ENCODE results near the gene SF3B3. TPM values are rescaled to one million over a fixed set of nuclear protein-coding genes. Genes with fewer than 3 reads are reported as not detected.
"Not testable (repeated sequence)": the region's sequence is repeated elsewhere in the genome, so short reads cannot be mapped to it uniquely, and the experiment has no call there.

SF3B3 gene
- total RNA-seq, 2 donors from 2014 or later: 94.6 to 123 TPM

DNA sequence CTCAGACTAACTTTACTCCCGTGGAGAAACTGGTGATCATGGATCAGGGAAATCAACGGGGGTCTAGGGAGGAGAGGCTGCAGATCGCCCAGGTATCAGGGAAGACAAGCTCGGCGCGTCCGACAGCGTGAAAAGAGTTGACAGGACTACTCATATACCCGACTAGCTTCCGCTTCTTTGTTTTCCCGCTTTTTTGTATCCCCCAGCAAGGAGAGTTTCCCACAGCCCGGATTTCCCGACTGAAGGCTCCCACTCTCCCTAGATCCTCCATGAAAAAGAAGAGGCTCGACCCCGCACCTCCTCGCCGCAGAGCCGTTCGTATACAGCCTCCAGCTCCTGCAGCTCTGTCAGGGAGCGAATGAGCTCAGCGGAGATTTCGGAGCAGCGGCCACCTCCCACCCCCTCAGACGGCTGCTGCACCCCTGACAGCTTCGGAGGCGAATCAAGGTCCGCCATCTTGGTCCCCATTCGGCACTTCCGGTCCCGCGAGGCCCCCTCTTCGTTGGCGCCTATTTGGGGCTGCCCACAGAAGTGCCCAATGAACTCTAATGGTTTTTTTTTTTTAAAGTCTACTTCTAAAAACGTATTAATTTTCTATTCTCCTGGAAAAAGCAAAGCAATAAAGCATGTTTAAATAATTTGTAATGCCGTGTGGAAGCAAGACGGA, 407 bp upstream of the SF3B3 start, which contains the start of gene COG4:
Gene COG4, minus strand, starts transcription at position 479 of the 667 bp plus-strand sequence. Its CDS starts 11 bp downstream, at position 468.
- TF ChIP-seq, protein P1, sequence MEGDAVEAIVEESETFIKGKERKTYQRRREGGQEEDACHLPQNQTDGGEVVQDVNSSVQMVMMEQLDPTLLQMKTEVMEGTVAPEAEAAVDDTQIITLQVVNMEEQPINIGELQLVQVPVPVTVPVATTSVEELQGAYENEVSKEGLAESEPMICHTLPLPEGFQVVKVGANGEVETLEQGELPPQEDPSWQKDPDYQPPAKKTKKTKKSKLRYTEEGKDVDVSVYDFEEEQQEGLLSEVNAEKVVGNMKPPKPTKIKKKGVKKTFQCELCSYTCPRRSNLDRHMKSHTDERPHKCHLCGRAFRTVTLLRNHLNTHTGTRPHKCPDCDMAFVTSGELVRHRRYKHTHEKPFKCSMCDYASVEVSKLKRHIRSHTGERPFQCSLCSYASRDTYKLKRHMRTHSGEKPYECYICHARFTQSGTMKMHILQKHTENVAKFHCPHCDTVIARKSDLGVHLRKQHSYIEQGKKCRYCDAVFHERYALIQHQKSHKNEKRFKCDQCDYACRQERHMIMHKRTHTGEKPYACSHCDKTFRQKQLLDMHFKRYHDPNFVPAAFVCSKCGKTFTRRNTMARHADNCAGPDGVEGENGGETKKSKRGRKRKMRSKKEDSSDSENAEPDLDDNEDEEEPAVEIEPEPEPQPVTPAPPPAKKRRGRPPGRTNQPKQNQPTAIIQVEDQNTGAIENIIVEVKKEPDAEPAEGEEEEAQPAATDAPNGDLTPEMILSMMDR (IDR thresholded peaks at IDR 0.05): no peak
- ATAC-seq (ENCODE audit: insufficient number of reproducible peaks, low FRiP score, low read depth) (peak; percentile 76), DNase-seq (ENCODE audit: low spot score) (peak; percentile 60)
- Histone ChIP-seq H3K27me3 (replicated peaks; ENCODE audit: insufficient read depth) (no peaks in the 10 kb centered on the region), H3K4me1 (ENCODE audit: control insufficient read depth in 1 of 2, low read depth in 2 of 2) (peaks cover 12 to 41% of the 10 kb centered on the region in 2 donors), H3K4me3 (peak within 1 kb of the TSS; percentile 78), H3K27ac (peak within 1 kb of the TSS; percentile 81 to 86), H3K36me3 (peaks cover 7% of the 10 kb centered on the region), H3K9me3 (no peaks in the 10 kb centered on the region)

DNA sequence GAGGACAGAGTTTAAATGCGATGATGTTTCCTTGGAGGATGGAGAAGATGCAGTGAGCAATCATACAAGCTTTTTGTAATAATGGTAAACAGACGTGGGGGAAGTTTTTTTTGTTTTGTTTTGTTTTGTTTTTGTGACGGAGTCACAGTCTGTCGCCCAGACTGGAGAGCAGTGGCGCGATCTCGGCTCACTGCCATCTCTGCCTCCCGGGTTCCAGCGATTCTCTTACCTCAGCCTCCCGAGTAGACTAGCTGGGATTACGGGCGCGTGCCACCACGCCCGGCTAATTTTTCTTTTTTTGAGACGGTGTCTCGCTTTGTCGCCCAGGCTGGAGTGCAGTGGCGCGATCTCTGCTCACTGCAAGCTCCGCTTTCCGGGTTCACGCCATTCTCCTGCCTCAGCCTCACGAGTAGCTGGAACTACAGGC, 796 bp downstream of the SF3B3 start:
- peaks cover 12 to 41% of the 10 kb centered on the region in 2 donors for H3K4me1 ChIP-seq (ENCODE audit: control insufficient read depth in 1 of 2, low read depth in 2 of 2)
- ATAC-seq (ENCODE audit: insufficient number of reproducible peaks, low FRiP score, low read depth); DNase-seq (ENCODE audit: low spot score): not testable (repeated sequence)

DNA sequence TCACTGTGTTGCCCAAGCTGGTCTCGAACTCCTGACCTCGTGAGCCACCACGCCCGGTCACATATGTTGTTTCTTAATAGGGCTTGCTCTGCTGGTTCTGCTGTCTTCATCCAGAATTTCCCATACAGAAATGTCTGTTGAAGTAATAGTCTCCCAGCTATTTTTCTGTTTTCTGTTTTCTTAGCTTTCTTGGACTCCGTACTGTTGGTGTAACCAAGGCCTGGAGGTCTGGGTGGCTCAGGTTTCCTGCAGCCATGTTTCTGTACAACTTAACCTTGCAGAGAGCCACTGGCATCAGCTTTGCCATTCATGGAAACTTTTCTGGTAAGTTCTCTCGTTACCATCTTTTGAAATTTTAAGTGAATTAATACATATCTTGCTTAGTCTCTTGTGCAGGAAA, 2.8 kb downstream of the SF3B3 start:
- Histone ChIP-seq H3K9me3 (no peaks in the 10 kb centered on the region), H3K27ac (no peak overlapping the region), H3K27me3 (replicated peaks; ENCODE audit: insufficient read depth) (no peaks in the 10 kb centered on the region), H3K4me1 (ENCODE audit: control insufficient read depth in 1 of 2, low read depth in 2 of 2) (peaks cover 12 to 41% of the 10 kb centered on the region in 2 donors), H3K4me3 (no peak overlapping the region), H3K36me3 (peaks cover 31% of the 10 kb centered on the region)
- ATAC-seq (ENCODE audit: insufficient number of reproducible peaks, low FRiP score, low read depth): no peak
- TF ChIP-seq, protein P1 (IDR thresholded peaks at IDR 0.05): no peak
- DNase-seq (ENCODE audit: low spot score): no peak

More for the DNA sequence above, 796 bp downstream of the SF3B3 start:
- peak overlapping the region; percentile 81 to 86 for H3K27ac ChIP-seq
- H3K27me3 ChIP-seq (replicated peaks; ENCODE audit: insufficient read depth); H3K9me3 ChIP-seq: not testable (repeated sequence)
- H3K4me3 ChIP-seq: peak overlapping the region; percentile 78
- peaks cover 17% of the 10 kb centered on the region for H3K36me3 ChIP-seq

DNA sequence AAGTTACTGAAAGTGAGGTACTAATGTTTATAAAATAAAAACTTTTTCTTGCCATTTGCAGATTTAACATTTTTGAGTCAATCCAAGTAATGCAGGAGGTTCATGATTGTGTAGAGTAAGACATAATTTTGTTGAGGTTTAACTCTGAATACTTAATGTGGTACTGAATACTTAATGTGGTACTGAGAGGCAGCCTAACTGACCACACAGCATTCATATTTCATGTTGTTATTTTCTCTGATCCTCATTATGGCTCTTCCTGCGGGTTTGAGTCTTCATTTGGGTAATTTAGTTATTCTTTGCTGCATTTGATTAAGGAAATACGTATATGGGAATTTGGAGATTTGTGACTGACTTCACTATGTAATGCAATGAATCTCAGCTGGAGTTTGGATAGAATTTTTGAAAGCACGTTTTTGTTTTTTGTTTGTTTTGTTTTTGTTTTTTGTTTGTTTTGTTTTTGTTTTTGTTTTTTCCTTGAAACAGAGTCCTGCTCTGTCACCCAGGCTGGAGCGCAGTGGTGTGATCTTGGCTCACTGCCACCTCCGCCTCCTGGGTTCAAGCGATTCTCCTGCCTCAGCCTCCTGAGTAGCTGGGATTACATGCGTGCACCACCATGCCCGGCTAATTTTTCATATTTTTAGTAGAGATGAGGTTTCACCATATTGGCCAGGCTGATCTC, 3.8 kb downstream of the SF3B3 start:
- DNase-seq (ENCODE audit: low spot score): no peak
- H3K27me3 ChIP-seq (replicated peaks; ENCODE audit: insufficient read depth): no peaks in the 10 kb centered on the region
- no peak overlapping the region for H3K4me3 ChIP-seq
- no peak for ATAC-seq (ENCODE audit: insufficient number of reproducible peaks, low FRiP score, low read depth)
- TF ChIP-seq, protein P1 (IDR thresholded peaks at IDR 0.05): no peak
- peaks cover 42% of the 10 kb centered on the region for H3K36me3 ChIP-seq
- H3K27ac ChIP-seq: no peak overlapping the region
- H3K9me3 ChIP-seq: no peaks in the 10 kb centered on the region
- H3K4me1 ChIP-seq (ENCODE audit: control insufficient read depth in 1 of 2, low read depth in 2 of 2): peaks cover 10 to 37% of the 10 kb centered on the region in 2 donors

DNA sequence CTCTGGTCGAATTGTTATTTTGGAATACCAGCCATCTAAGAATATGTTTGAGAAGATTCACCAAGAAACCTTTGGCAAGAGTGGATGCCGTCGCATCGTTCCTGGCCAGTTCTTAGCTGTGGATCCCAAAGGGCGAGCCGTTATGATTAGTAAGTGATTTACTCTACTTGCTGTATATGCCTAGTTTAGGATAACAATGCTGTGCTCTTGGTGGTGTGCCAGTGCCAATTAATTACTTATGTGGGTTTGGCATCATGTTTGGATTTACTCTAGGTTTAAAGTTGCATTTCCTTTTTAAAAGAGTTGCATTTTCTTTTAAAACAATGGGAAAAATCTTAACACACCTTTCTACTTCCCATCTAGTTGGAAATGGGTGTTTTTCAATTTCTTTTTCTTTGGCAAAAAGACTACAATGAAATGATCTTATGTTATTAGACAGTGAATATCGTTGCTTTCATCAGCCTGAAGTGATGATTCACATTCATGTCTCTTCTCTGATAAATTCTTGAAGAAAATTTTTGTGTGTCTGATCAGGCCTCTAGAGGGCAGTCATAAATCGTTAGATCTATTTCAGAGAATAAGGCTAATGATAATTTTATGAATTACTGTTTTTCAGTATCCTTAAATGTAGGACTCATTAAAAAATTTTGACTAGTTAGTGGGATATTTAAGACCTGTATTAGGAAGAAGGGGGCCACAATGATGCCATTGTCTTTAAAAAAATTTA, 5.6 kb downstream of the SF3B3 start:
- TF ChIP-seq, protein P1 (IDR thresholded peaks at IDR 0.05): peak; percentile 45
- no peaks in the 10 kb centered on the region for H3K27me3 ChIP-seq (replicated peaks; ENCODE audit: insufficient read depth)
- H3K36me3 ChIP-seq: peaks cover 57% of the 10 kb centered on the region
- peaks cover 8 to 32% of the 10 kb centered on the region in 2 donors for H3K4me1 ChIP-seq (ENCODE audit: control insufficient read depth in 1 of 2, low read depth in 2 of 2)
- ATAC-seq (ENCODE audit: insufficient number of reproducible peaks, low FRiP score, low read depth) (no peak), DNase-seq (ENCODE audit: low spot score) (no peak)
- no peak overlapping the region for H3K4me3 ChIP-seq
- no peak overlapping the region for H3K27ac ChIP-seq
- no peaks in the 10 kb centered on the region for H3K9me3 ChIP-seq

DNA sequence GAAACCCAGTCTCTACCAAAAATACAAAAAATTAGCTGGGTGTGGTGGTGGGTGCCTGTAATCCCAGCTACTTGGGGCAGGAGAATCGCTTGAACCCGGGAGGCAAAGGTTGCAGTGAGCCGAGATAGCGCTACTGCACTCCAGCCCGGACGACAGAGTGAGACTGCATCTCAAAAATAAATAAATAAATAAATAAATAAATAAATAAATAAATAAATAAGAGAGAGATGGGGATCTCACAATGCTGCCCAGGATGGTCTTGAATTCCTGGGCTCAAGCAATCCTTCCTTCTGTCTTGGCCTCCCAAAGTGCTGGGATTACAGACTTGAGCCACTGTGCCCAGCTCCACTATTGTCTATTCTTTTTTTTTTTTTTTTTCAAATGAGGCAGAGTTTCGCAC, 6.3 kb downstream of the SF3B3 start:
- Histone ChIP-seq H3K36me3 (peaks cover 63% of the 10 kb centered on the region), H3K4me1 (ENCODE audit: control insufficient read depth in 1 of 2, low read depth in 2 of 2) (peaks cover 6 to 29% of the 10 kb centered on the region in 2 donors)
- H3K4me3 ChIP-seq; ATAC-seq (ENCODE audit: insufficient number of reproducible peaks, low FRiP score, low read depth); H3K9me3 ChIP-seq; DNase-seq (ENCODE audit: low spot score); H3K27me3 ChIP-seq (replicated peaks; ENCODE audit: insufficient read depth); H3K27ac ChIP-seq: not testable (repeated sequence)

All from thoracic aorta (tissue), 2 donors.